GM12878 (cell line): ENCODE measurements around the gene DIAPH2. TPM values are rescaled to one million over a fixed set of nuclear protein-coding genes. Genes with fewer than 3 reads are reported as not detected.

Source experiments
- ATAC-seq: fragments of 200-7000 bp; cut with Tn5 transposase; 3 replicates; pipeline ENCODE4 v1.9.1; 2020; ENCODE audit warnings: mild to moderate bottlenecking, moderate library complexity
- BruUV-seq: library from RNA; stranded (reverse); fragments of 400-500 nt; replicated peaks from 2 replicates; lab custom pipeline; 2021; lab: Mats Ljungman, UMichigan
- CTCF ChIA-PET: fragments of 300-600 bp; sonication (Branson Sonifier 250); formaldehyde crosslinking; extraction: SDS; loops from one replicate; lab custom pipeline; 2021; ENCODE audit warnings: inconsistent platforms; lab: Yijun Ruan, JAX
- POLR2A ChIA-PET: fragments of 350-600 bp; formaldehyde crosslinking; extraction: SDS; loops from one replicate; lab custom pipeline; 2021; ENCODE audit warnings: inconsistent platforms; lab: Charles Lee
- RAD21 ChIA-PET: fragments of 300-600 bp; sonication (Branson Sonifier 250); formaldehyde crosslinking; loops from one replicate; lab custom pipeline; 2023; ENCODE audit warnings: antibody characterized with exemption; ENCODE audit not compliant: unreplicated experiment; lab: Charles Lee
- SMC1A ChIA-PET: fragments of 300-600 bp; sonication (Branson Sonifier 250); formaldehyde crosslinking; loops from one replicate; lab custom pipeline; 2023; ENCODE audit not compliant: unreplicated experiment, uncharacterized antibody; lab: Charles Lee
- DNase-seq: peaks from one replicate; pipeline ENCODE4 v3.0.0-alpha.2; 2011; ENCODE audit warnings: low read depth, low spot score
- FAIRE-seq: peaks from 3 replicates; lab custom pipeline; 2011; peaks lifted over from hg19 to GRCh38; lab: Jason Lieb, UNC
- H2AFZ ChIP-seq: 2 replicates; pipeline ENCODE4 v1.6.0; 2011; ENCODE audit warnings: low read depth, low read length, control low read depth; ENCODE audit not compliant: control insufficient read depth
- H3K27ac ChIP-seq: 2 replicates; pipeline ENCODE4 v1.5.1; 2011; ENCODE audit warnings: control low read depth; ENCODE audit not compliant: control insufficient read depth, insufficient read depth
- H3K27me3 ChIP-seq, 2 experiments: replicated peaks in 1 of 2; 2 replicates each; pipeline versions ENCODE4 v1.6.0 to v1.6.1; 2011; ENCODE audit warnings: low read length in 1 of 2; ENCODE audit not compliant: control insufficient read depth in 2 of 2, insufficient read depth in 2 of 2
- H3K36me3 ChIP-seq, 2 experiments: 2 replicates each; pipeline ENCODE4 v1.5.1; 2011; ENCODE audit warnings: low read length in 1 of 2; ENCODE audit not compliant: control insufficient read depth in 2 of 2, insufficient read depth in 2 of 2
- H3K4me1 ChIP-seq: 2 replicates; pipeline ENCODE4 v1.6.1; 2011; ENCODE audit warnings: mild to moderate bottlenecking, low read length, moderate library complexity, mixed read lengths; ENCODE audit not compliant: control insufficient read depth, insufficient read depth
- H3K4me2 ChIP-seq: 2 replicates; pipeline ENCODE4 v1.6.0; 2011; ENCODE audit warnings: control low read depth; ENCODE audit not compliant: control insufficient read depth, insufficient read depth
- H3K4me3 ChIP-seq: fragments of 200-600 bp; sonication (generic); 2 replicates; pipeline ENCODE4 v1.5.1; 2016
- H3K79me2 ChIP-seq: 2 replicates; pipeline ENCODE4 v1.6.0; 2011; ENCODE audit warnings: low read length; ENCODE audit not compliant: control insufficient read depth, insufficient read depth
- H3K9ac ChIP-seq: 2 replicates; pipeline ENCODE4 v1.8.0; 2011; ENCODE audit warnings: low read length, control low read depth, mixed read lengths; ENCODE audit not compliant: control insufficient read depth, insufficient read depth
- H3K9me3 ChIP-seq: replicated peaks from 3 replicates; pipeline ENCODE4 v1.5.1; 2011; ENCODE audit warnings: mild to moderate bottlenecking, low read length; ENCODE audit not compliant: control insufficient read depth, insufficient read depth
- H4K20me1 ChIP-seq: 2 replicates; pipeline ENCODE4 v1.6.0; 2011; ENCODE audit not compliant: control insufficient read depth, insufficient read depth
- ATF7 ChIP-seq: fragments of 450-650 bp; IDR thresholded peaks from 2 replicates; pipeline ENCODE4 v1.6.1; 2016; ENCODE audit warnings: low read depth, mild to moderate bottlenecking
- CHD1 ChIP-seq: IDR thresholded peaks from 2 replicates; pipeline ENCODE4 v1.6.1; 2012; ENCODE audit warnings: low read depth, low read length, improper control_type of control experiment
- HDGF ChIP-seq: fragments of 450-650 bp; IDR thresholded peaks from 2 replicates; pipeline ENCODE4 v1.6.1; 2016; ENCODE audit warnings: antibody characterized with exemption
- NR2F1 ChIP-seq: fragments of 450-650 bp; conservative IDR thresholded peaks from 2 replicates; pipeline ENCODE4 v1.6.1; 2017; ENCODE audit warnings: mild to moderate bottlenecking
- PAX8 ChIP-seq: fragments of 450-650 bp; IDR thresholded peaks from 2 replicates; pipeline ENCODE4 v1.6.1; 2017; ENCODE audit warnings: mild to moderate bottlenecking, moderate library complexity
- PRDM15 ChIP-seq: fragments of 450-650 bp; formaldehyde crosslinking; IDR thresholded peaks from 2 replicates; pipeline ENCODE4 v1.4.0; 2020; ENCODE audit warnings: mild to moderate bottlenecking, moderate library complexity
- in situ Hi-C: fragments of 300-500 bp; cut with MboI; formaldehyde crosslinking; loops from 9 replicates; pipeline ENCODE4 v1.14.3; 2018; ENCODE audit warnings: mixed read lengths
- intact Hi-C: fragments of 100-400 bp; cut with micrococcal nuclease; formaldehyde crosslinking; loops from one replicate; pipeline ENCODE4 v1.14.2; 2022; ENCODE audit not compliant: unreplicated experiment
- polyA plus RNA-seq, 11 experiments: library from polyadenylated mRNA; depleted of rRNA in 4 of 11; unstranded in 6 of 11; stranded (reverse) in 5 of 11; fragments of >200 nt; fragmentation: Nextera tagmentation in 4 of 11; fragmentation: Illumina TruSeq in 1 of 11; extraction: Ambion mirVana in 4 of 11; extraction: Trizol in 1 of 11; gene quantifications; 1 replicate in 1 of 11; 2 replicates in 10 of 11; pipeline versions ENCODE4 v1.2.1 to v1.2.3, GENCODE V29; 2011 to 2016; ENCODE audit warnings: inconsistent platforms in 2 of 11, missing spikeins in 2 of 11, low read depth in 1 of 11
- total RNA-seq, 4 experiments: library from RNA; depleted of rRNA in 3 of 4; stranded (reverse); fragments of >200 nt in 3 of 4; fragmentation: Illumina TruSeq in 1 of 4; extraction: Trizol in 1 of 4; gene quantifications; 2 replicates each; pipeline versions ENCODE4 v1.2.1 to v1.2.3, GENCODE V29; 2013 to 2021
- TF ChIP-seq, protein P1 (sequence below): IDR thresholded peaks from 2 replicates; pipeline ENCODE4 v1.6.1; 2012; ENCODE audit warnings: low read depth, low read length, improper control_type of control experiment

The DIAPH2 gene
- total and polyA plus RNA-seq, 10 of the 15 experiments (the other 5 are each of a cell fraction or from before 2014, with no cell fraction given) = 2.2 to 16.6 (median 8.8) TPM

- TF ChIP-seq PRDM15 (CRISPR knock-in tag) (no peak), ATF7 (no peak), CHD1 (no peak)
- TF ChIP-seq, protein P1, sequence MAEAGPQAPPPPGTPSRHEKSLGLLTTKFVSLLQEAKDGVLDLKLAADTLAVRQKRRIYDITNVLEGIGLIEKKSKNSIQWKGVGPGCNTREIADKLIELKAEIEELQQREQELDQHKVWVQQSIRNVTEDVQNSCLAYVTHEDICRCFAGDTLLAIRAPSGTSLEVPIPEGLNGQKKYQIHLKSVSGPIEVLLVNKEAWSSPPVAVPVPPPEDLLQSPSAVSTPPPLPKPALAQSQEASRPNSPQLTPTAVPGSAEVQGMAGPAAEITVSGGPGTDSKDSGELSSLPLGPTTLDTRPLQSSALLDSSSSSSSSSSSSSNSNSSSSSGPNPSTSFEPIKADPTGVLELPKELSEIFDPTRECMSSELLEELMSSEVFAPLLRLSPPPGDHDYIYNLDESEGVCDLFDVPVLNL = no peak
Observed at GRCh38 chrX:96692454-96692853, 7.8 kb downstream of the DIAPH2 start (continued).

GRCh38 chrX:96692890-96693289 lies 8.2 kb downstream of the DIAPH2 start:
- SMC1A ChIA-PET = no interaction called here
- no peaks in the 10 kb centered on the region for H3K36me3 ChIP-seq
- no peak for TF ChIP-seq HDGF
- TF ChIP-seq NR2F1 = no peak
- TF ChIP-seq PAX8 = no peak
- TF ChIP-seq, all 136 proteins: peak for 0
- POLR2A ChIA-PET = no interaction called here
- no peak overlapping the region for H2AFZ ChIP-seq
- FAIRE-seq (no peak), DNase-seq (no peak), ATAC-seq (no peak)
- H3K4me2 ChIP-seq = no peak overlapping the region
- H3K27ac ChIP-seq = no peak overlapping the region
- intact Hi-C loops (no loop called here), in situ Hi-C loops (no loop called here)
- CTCF ChIA-PET = interaction anchor here (1.4 kb wide), 1 partner anchor 9 kb away, joined by 7 read pairs; no protein-coding TSS in a partner anchor
- BruUV-seq = no TSS peak
- H3K4me3 ChIP-seq = no peak overlapping the region
- no peaks in the 10 kb centered on the region for H4K20me1 ChIP-seq
- RAD21 ChIA-PET = no interaction called here
- no peaks in the 10 kb centered on the region for H3K27me3 ChIP-seq
- H3K9ac ChIP-seq = no peak overlapping the region
- no peaks in the 10 kb centered on the region for H3K9me3 ChIP-seq
- H3K4me1 ChIP-seq = no peaks in the 10 kb centered on the region
- H3K79me2 ChIP-seq = no peaks in the 10 kb centered on the region; the same call in none of the 2 replicates
